ENCODE measurements around the gene ANAPC5. TPM values are rescaled to one million over a fixed set of nuclear protein-coding genes. Genes with fewer than 3 reads are reported as not detected.

Gene ANAPC5
- 166 TPM for total RNA-seq

GRCh38 chr12:121351820-121352681, at the start of gene ANAPC5:
Gene ANAPC5, minus strand, starts transcription at chr12:121352411. Its CDS starts 71 bp downstream, at chr12:121352340.

GRCh38 chr12:121399391-121400331, 47.5 kb upstream of the ANAPC5 start, which contains the start of gene RNF34:
Gene RNF34, plus strand, starts transcription at chr12:121400118. Its CDS starts 95 bp downstream, at chr12:121400213.

GRCh38 chr12:121296618-121297434, 55.4 kb downstream of the ANAPC5 start, which contains the start of gene CAMKK2:
Gene CAMKK2, minus strand, starts transcription at chr12:121296709. Its CDS starts 22,183 bp downstream, at chr12:121274526.

Other genes with a start within 250 kb of the ANAPC5 start
- 2.3 TPM for gene P2RX7, start 219.5 kb downstream of the ANAPC5 start, total RNA-seq
- gene P2RX4, start 142.3 kb downstream of the ANAPC5 start, total RNA-seq = 27.0 TPM
- 21.7 TPM for gene CAMKK2, start 55.7 kb downstream of the ANAPC5 start, total RNA-seq
- 64.3 TPM for gene RNF34, start 47.7 kb upstream of the ANAPC5 start, total RNA-seq
- 61.8 TPM for gene KDM2B, start 228.6 kb upstream of the ANAPC5 start, total RNA-seq